ENCODE data around the gene CYP19A1. TPM values are rescaled to one million over a fixed set of nuclear protein-coding genes. Genes with fewer than 3 reads are reported as not detected.

CYP19A1 gene
- total RNA-seq, 1 experiment from 2014 or later: 0.94 TPM

- peaks cover 3% of the 10 kb centered on the region; the same call in 1 of the 2 replicates for H3K27me3 ChIP-seq (ENCODE audit: insufficient read depth, low read depth)
- intact Hi-C loops (cut with micrococcal nuclease; ENCODE audit: unreplicated experiment): no loop called here
Measured at GRCh38 chr15:51203797-51204196, 134.6 kb downstream of the CYP19A1 start.

GRCh38 chr15:51202783-51203182 is 135.6 kb downstream of the CYP19A1 start:
- H3K4me3 ChIP-seq: no peak overlapping the region
- no peak overlapping the region for H3K27ac ChIP-seq
- no peak for TF ChIP-seq CTCF (conservative IDR thresholded peaks at IDR 0.05)
- no peak for TF ChIP-seq EZH2 (IDR thresholded peaks at IDR 0.05; ENCODE audit: low read depth)
- H3K9me2 ChIP-seq (ENCODE audit: insufficient read depth): no peaks in the 10 kb centered on the region
- no TSS peak for BruUV-seq (replicated peaks)
- intact Hi-C loops (cut with micrococcal nuclease; ENCODE audit: unreplicated experiment): no loop called here
- no peaks in the 10 kb centered on the region for H4K20me1 ChIP-seq (ENCODE audit: insufficient read depth)
- no peaks in the 10 kb centered on the region for H3F3A ChIP-seq (ENCODE audit: insufficient read depth, low read depth)
- H3K9me3 ChIP-seq (ENCODE audit: insufficient read depth, low read depth): no peaks in the 10 kb centered on the region
- no peaks in the 10 kb centered on the region for H3K4me1 ChIP-seq (replicated peaks; ENCODE audit: insufficient read depth)
- H2AFZ ChIP-seq: no peak overlapping the region
- CTCF ChIA-PET: interaction anchor here (0.6 kb wide), 1 partner anchor 719 kb away, joined by 3 read pairs; no protein-coding TSS in a partner anchor
- no peaks in the 10 kb centered on the region for H3K79me2 ChIP-seq (ENCODE audit: low read depth)
- H3K27me3 ChIP-seq (ENCODE audit: insufficient read depth, low read depth): peaks cover 5% of the 10 kb centered on the region; the same call in 1 of the 2 replicates
- DNase-seq: no peak
- POLR2A ChIA-PET (ENCODE audit: unreplicated experiment): no interaction called here
- no peaks in the 10 kb centered on the region for H3K36me3 ChIP-seq (ENCODE audit: low read depth)
- no peak overlapping the region for H3K4me2 ChIP-seq

More at GRCh38 chr15:51203797-51204196, 134.6 kb downstream of the CYP19A1 start:
- Histone ChIP-seq H2AFZ (no peak overlapping the region), H3K9me2 (ENCODE audit: insufficient read depth) (no peaks in the 10 kb centered on the region), H4K20me1 (ENCODE audit: insufficient read depth) (no peaks in the 10 kb centered on the region), H3K36me3 (ENCODE audit: low read depth) (no peaks in the 10 kb centered on the region), H3K4me1 (replicated peaks; ENCODE audit: insufficient read depth) (no peaks in the 10 kb centered on the region), H3F3A (ENCODE audit: insufficient read depth, low read depth) (no peaks in the 10 kb centered on the region), H3K4me3 (no peak overlapping the region), H3K79me2 (ENCODE audit: low read depth) (no peaks in the 10 kb centered on the region), H3K9me3 (ENCODE audit: insufficient read depth, low read depth) (no peaks in the 10 kb centered on the region), H3K27ac (no peak overlapping the region), H3K4me2 (no peak overlapping the region)
- ChIA-PET POLR2A (ENCODE audit: unreplicated experiment) (no interaction called here), CTCF (no interaction called here)
- DNase-seq: no peak
- BruUV-seq (replicated peaks): no TSS peak
- TF ChIP-seq EZH2 (IDR thresholded peaks at IDR 0.05; ENCODE audit: low read depth): no peak

GRCh38 chr15:51201581-51201980 is 136.8 kb downstream of the CYP19A1 start:
- CTCF ChIA-PET: no interaction called here
- BruUV-seq (replicated peaks): no TSS peak
- DNase-seq: no peak
- Histone ChIP-seq H3K4me3 (no peak overlapping the region), H2AFZ (no peak overlapping the region), H3K27ac (no peak overlapping the region), H3K4me2 (no peak overlapping the region), H3F3A (ENCODE audit: insufficient read depth, low read depth) (no peaks in the 10 kb centered on the region), H4K20me1 (ENCODE audit: insufficient read depth) (no peaks in the 10 kb centered on the region), H3K9me2 (ENCODE audit: insufficient read depth) (no peaks in the 10 kb centered on the region), H3K4me1 (replicated peaks; ENCODE audit: insufficient read depth) (no peaks in the 10 kb centered on the region), H3K9me3 (ENCODE audit: insufficient read depth, low read depth) (no peaks in the 10 kb centered on the region), H3K36me3 (ENCODE audit: low read depth) (no peaks in the 10 kb centered on the region), H3K79me2 (ENCODE audit: low read depth) (no peaks in the 10 kb centered on the region), H3K27me3 (ENCODE audit: insufficient read depth, low read depth) (peaks cover 5% of the 10 kb centered on the region; the same call in 1 of the 2 replicates)
- intact Hi-C loops (cut with micrococcal nuclease; ENCODE audit: unreplicated experiment): no loop called here
- TF ChIP-seq EZH2 (IDR thresholded peaks at IDR 0.05; ENCODE audit: low read depth) (no peak), CTCF (conservative IDR thresholded peaks at IDR 0.05) (no peak)
- POLR2A ChIA-PET (ENCODE audit: unreplicated experiment): no interaction called here

GRCh38 chr15:51200792-51201191 is 137.6 kb downstream of the CYP19A1 start:
- ChIA-PET POLR2A (ENCODE audit: unreplicated experiment) (no interaction called here), CTCF (no interaction called here)
- Histone ChIP-seq H3K9me3 (ENCODE audit: insufficient read depth, low read depth) (no peaks in the 10 kb centered on the region), H3K27ac (no peak overlapping the region), H3F3A (ENCODE audit: insufficient read depth, low read depth) (no peaks in the 10 kb centered on the region), H3K4me1 (replicated peaks; ENCODE audit: insufficient read depth) (no peaks in the 10 kb centered on the region), H3K36me3 (ENCODE audit: low read depth) (no peaks in the 10 kb centered on the region), H2AFZ (no peak overlapping the region), H3K4me2 (no peak overlapping the region), H4K20me1 (ENCODE audit: insufficient read depth) (no peaks in the 10 kb centered on the region), H3K9me2 (ENCODE audit: insufficient read depth) (no peaks in the 10 kb centered on the region), H3K79me2 (ENCODE audit: low read depth) (no peaks in the 10 kb centered on the region), H3K27me3 (ENCODE audit: insufficient read depth, low read depth) (peaks cover 5% of the 10 kb centered on the region; the same call in 1 of the 2 replicates), H3K4me3 (no peak overlapping the region)
- DNase-seq: no peak
- no TSS peak for BruUV-seq (replicated peaks)
- no peak for TF ChIP-seq EZH2 (IDR thresholded peaks at IDR 0.05; ENCODE audit: low read depth)
- no peak for TF ChIP-seq CTCF (conservative IDR thresholded peaks at IDR 0.05)
- intact Hi-C loops (cut with micrococcal nuclease; ENCODE audit: unreplicated experiment): no loop called here

Data from PC-9 (cell line).